ENCODE data around the gene AREL1. TPM values are rescaled to one million over a fixed set of nuclear protein-coding genes. Genes with fewer than 3 reads are reported as not detected.

Gene AREL1
- total and polyA plus RNA-seq, 2 donors, result 12.2 to 15.5 TPM

DNA sequence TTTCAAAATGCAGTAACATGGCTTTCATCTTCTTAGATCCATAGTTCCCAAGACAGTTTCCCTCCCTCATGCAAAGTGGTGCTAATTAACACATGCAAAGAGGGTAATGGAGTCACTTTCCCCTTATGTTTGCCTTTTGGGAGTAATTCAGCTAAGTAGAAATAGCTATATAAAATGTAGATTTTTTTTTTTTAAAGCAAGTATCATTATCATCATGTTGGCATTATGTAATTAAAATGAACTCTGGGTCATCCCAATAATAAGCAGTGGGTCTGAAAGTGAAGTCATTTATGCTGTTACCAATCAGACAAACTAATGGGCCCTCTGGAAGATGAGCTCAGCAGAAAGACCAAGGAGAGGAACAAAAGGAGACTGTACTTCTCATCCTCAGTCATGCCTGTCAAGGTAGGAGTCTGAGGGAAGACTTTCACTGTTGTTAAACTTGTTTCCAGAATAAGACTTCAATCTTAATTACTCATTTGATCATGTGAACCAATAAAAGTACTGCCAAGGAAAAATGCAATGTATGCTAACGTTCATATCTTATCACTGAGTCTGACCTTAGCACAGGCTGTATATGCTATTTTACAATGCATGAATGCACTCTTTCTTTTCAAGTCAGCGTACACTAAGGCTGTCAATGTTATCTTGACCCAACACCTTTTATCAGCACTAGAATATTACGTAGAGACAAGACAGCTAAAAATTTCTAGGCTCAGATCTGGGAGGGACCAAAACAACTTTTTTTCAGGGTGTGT lies 26.8 kb downstream of the AREL1 start:
- peaks cover 38 to 69% of the 10 kb centered on the region in 2 donors for H3K36me3 ChIP-seq (ENCODE audit: control insufficient read depth in 2 of 2, insufficient read depth in 2 of 2, low read length in 1 of 2)
- no peak overlapping the region for H3K4me3 ChIP-seq (ENCODE audit: low read length in 2 of 2)
- DNase-seq (ENCODE audit: low read depth in 6 of 9, low spot score in 9 of 9), result no peak
- no peaks in the 10 kb centered on the region for H3K27me3 ChIP-seq (ENCODE audit: control insufficient read depth in 2 of 2, insufficient read depth in 1 of 2, low read length in 1 of 2)
- no peak overlapping the region for H3K27ac ChIP-seq (ENCODE audit: low read depth in 1 of 2, low read length in 1 of 2)
- no peaks in the 10 kb centered on the region for H3K9me3 ChIP-seq (ENCODE audit: control insufficient read depth in 2 of 2, insufficient read depth in 1 of 2, low read length in 1 of 2)
- WGBS, result 97% methylated on average over 3 of the region's 3 CpGs
- peaks cover 19 to 30% of the 10 kb centered on the region in 2 donors for H3K4me1 ChIP-seq (ENCODE audit: control insufficient read depth in 2 of 2, insufficient read depth in 2 of 2, low read length in 2 of 2)

DNA sequence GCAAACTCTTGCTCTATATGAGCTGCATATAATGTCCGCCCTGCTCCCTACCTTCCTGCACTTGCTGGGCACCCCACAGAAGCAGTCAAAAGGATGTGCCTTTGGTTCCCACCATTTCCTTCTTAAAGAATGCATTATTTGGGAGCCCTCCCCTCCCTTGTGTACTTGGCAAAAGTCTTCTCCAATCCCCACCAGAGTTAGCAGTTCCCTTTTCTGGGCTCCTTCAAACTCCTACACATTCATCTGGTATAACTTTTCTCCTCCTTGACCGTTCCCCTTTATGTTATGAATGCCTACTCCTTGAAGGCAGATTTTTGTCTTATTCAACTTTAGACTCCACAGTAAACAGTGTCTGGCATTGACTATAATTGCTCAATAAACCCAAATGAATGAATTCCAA lies 27.8 kb downstream of the AREL1 start:
- DNase-seq (ENCODE audit: low read depth in 6 of 9, low spot score in 9 of 9), result no peak
- Histone ChIP-seq H3K4me1 (ENCODE audit: control insufficient read depth in 2 of 2, insufficient read depth in 2 of 2, low read length in 2 of 2) (peaks cover 19 to 30% of the 10 kb centered on the region in 2 donors), H3K27me3 (ENCODE audit: control insufficient read depth in 2 of 2, insufficient read depth in 1 of 2, low read length in 1 of 2) (no peaks in the 10 kb centered on the region), H3K36me3 (ENCODE audit: control insufficient read depth in 2 of 2, insufficient read depth in 2 of 2, low read length in 1 of 2) (peaks cover 32 to 63% of the 10 kb centered on the region in 2 donors), H3K4me3 (ENCODE audit: low read length in 2 of 2) (no peak overlapping the region), H3K9me3 (ENCODE audit: control insufficient read depth in 2 of 2, insufficient read depth in 1 of 2, low read length in 1 of 2) (no peaks in the 10 kb centered on the region), H3K27ac (ENCODE audit: low read depth in 1 of 2, low read length in 1 of 2) (peak overlapping the region in 1 of 2 donors; percentile 12)
- 73% methylated on average over 2 of the region's 2 CpGs for WGBS

DNA sequence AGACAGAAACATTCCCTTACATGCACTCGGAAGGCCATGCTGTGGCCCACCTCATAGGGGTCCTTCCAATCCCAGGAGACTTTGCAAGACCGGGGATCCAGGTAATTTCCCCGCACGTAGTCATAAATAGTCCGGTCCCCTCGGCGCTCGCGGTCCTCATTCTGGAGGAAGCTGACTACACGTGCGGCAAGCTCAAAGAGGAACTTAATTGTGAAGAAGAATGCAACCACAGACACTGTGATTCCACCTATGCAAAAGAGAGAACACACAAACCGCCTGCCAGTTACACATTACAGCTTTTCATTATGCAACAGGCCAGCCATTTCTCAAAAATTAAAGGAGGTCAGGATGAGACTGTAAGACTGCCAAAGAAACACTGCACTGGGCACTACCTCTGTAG lies 28.4 kb downstream of the AREL1 start:
- DNase-seq (ENCODE audit: low read depth in 6 of 9, low spot score in 9 of 9), result peak in 6 of 9 donors; percentile 22 to 71 (median 34)
- Histone ChIP-seq H3K27ac (ENCODE audit: low read depth in 1 of 2, low read length in 1 of 2) (peak overlapping the region; percentile 8 to 65), H3K4me1 (ENCODE audit: control insufficient read depth in 2 of 2, insufficient read depth in 2 of 2, low read length in 2 of 2) (peaks cover 19 to 30% of the 10 kb centered on the region in 2 donors), H3K27me3 (ENCODE audit: control insufficient read depth in 2 of 2, insufficient read depth in 1 of 2, low read length in 1 of 2) (no peaks in the 10 kb centered on the region), H3K4me3 (ENCODE audit: low read length in 2 of 2) (no peak overlapping the region), H3K36me3 (ENCODE audit: control insufficient read depth in 2 of 2, insufficient read depth in 2 of 2, low read length in 1 of 2) (peaks cover 28 to 59% of the 10 kb centered on the region in 2 donors), H3K9me3 (ENCODE audit: control insufficient read depth in 2 of 2, insufficient read depth in 1 of 2, low read length in 1 of 2) (no peaks in the 10 kb centered on the region)
- WGBS, result 14% methylated on average over 12 of the region's 12 CpGs

DNA sequence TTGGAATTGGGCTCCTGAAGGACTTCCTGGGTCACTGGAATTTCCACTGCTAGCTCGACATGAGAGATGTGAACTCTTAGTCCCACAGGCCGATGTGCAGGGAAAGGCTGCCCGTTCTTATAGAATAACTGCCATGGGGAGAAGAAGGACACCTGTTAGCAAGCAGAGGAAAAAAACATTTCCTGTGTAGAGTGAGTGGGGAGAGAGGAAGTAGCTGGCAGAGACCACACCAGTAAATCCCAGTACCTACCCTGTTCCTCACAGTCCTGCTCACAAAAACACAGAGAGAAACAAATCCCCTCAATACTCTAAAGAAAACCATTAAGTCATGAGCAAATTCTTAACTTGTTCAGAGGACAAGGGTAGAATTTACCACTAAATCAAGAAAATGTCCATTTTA lies 29.5 kb downstream of the AREL1 start:
- peak in 3 of 9 donors; percentile 8 to 43 (median 16) for DNase-seq (ENCODE audit: low read depth in 6 of 9, low spot score in 9 of 9)
- H3K27ac ChIP-seq (ENCODE audit: low read depth in 1 of 2, low read length in 1 of 2), result peak overlapping the region in 1 of 2 donors; percentile 65
- no peaks in the 10 kb centered on the region for H3K9me3 ChIP-seq (ENCODE audit: control insufficient read depth in 2 of 2, insufficient read depth in 1 of 2, low read length in 1 of 2)
- WGBS, result 7% methylated on average over 3 of the region's 3 CpGs
- H3K27me3 ChIP-seq (ENCODE audit: control insufficient read depth in 2 of 2, insufficient read depth in 1 of 2, low read length in 1 of 2), result no peaks in the 10 kb centered on the region
- peaks cover 28 to 52% of the 10 kb centered on the region in 2 donors for H3K36me3 ChIP-seq (ENCODE audit: control insufficient read depth in 2 of 2, insufficient read depth in 2 of 2, low read length in 1 of 2)
- H3K4me3 ChIP-seq (ENCODE audit: low read length in 2 of 2), result no peak overlapping the region
- peaks cover 19 to 30% of the 10 kb centered on the region in 2 donors for H3K4me1 ChIP-seq (ENCODE audit: control insufficient read depth in 2 of 2, insufficient read depth in 2 of 2, low read length in 2 of 2)

DNA sequence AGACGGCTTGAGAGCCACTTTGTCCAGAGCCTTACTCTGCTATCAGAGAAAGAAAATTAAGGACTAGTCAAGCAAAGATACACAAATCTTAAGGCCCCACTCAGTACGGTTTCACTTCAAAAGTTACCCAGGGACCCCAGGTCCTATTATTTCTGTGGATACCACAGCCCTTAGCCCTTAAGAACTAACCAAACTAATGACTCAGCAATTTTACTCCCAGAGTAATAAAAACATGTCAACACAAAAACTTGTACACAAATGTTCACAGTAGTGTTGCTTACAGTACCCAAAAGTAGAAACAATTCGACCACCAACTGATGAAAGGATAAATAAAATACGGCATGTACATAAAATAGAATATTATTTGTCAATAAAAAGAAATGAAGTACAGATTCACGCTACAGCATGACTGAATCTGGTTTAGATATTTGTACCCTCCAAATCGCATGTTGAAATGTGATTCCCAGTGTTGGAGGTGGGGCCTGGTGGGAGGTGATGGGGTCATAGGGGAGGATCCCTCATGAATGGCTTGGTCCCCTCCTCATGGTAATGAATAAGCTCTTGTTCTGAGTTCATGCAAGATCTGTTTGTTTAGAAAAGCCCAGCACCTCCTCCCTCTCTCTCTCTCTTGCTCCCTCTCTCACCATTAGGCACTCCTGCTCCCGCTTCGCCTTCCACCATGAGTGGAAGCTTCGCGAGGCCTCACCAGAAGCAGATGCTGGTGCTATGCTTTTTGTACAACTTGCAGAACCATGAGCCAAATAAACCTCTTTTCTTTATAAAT lies 30.5 kb downstream of the AREL1 start:
- Histone ChIP-seq H3K27me3 (ENCODE audit: control insufficient read depth in 2 of 2, insufficient read depth in 1 of 2, low read length in 1 of 2) (no peaks in the 10 kb centered on the region), H3K4me1 (ENCODE audit: control insufficient read depth in 2 of 2, insufficient read depth in 2 of 2, low read length in 2 of 2) (peaks cover 19 to 30% of the 10 kb centered on the region in 2 donors), H3K9me3 (ENCODE audit: control insufficient read depth in 2 of 2, insufficient read depth in 1 of 2, low read length in 1 of 2) (no peaks in the 10 kb centered on the region), H3K4me3 (ENCODE audit: low read length in 2 of 2) (no peak overlapping the region), H3K36me3 (ENCODE audit: control insufficient read depth in 2 of 2, insufficient read depth in 2 of 2, low read length in 1 of 2) (peaks cover 24 to 45% of the 10 kb centered on the region in 2 donors), H3K27ac (ENCODE audit: low read depth in 1 of 2, low read length in 1 of 2) (peak overlapping the region in 1 of 2 donors; percentile 65)
- no peak for DNase-seq (ENCODE audit: low read depth in 6 of 9, low spot score in 9 of 9)
- WGBS, result 94% methylated on average over 10 of the region's 10 CpGs

DNA sequence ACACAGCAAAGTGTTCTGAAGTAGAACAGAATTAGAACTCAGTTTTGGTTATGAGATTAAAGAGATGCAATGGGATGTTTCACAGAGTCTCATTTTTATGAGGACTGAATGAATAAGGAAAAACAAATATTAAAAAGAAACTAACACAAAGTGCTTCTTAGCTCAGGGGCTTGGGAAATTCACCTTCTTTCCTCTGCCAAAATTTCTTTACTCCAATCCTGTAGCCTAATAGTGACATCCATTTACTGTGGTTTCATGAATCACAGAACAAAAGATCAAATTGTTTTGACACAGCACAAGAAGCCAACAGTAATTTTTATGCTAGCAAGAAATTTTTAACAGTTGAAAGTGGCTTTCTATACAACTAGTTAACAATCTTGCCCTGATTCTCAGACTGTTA lies 37.7 kb downstream of the AREL1 start:
- no peaks in the 10 kb centered on the region for H3K4me1 ChIP-seq (ENCODE audit: control insufficient read depth in 2 of 2, insufficient read depth in 2 of 2, low read length in 2 of 2)
- no peak for DNase-seq (ENCODE audit: low read depth in 6 of 9, low spot score in 9 of 9)
- no peak overlapping the region for H3K27ac ChIP-seq (ENCODE audit: low read depth in 1 of 2, low read length in 1 of 2)
- H3K9me3 ChIP-seq (ENCODE audit: control insufficient read depth in 2 of 2, insufficient read depth in 1 of 2, low read length in 1 of 2), result no peaks in the 10 kb centered on the region
- H3K27me3 ChIP-seq (ENCODE audit: control insufficient read depth in 2 of 2, insufficient read depth in 1 of 2, low read length in 1 of 2), result no peaks in the 10 kb centered on the region
- no peak overlapping the region for H3K4me3 ChIP-seq (ENCODE audit: low read length in 2 of 2)
- peaks cover 41 to 48% of the 10 kb centered on the region in 2 donors for H3K36me3 ChIP-seq (ENCODE audit: control insufficient read depth in 2 of 2, insufficient read depth in 2 of 2, low read length in 1 of 2)

DNA sequence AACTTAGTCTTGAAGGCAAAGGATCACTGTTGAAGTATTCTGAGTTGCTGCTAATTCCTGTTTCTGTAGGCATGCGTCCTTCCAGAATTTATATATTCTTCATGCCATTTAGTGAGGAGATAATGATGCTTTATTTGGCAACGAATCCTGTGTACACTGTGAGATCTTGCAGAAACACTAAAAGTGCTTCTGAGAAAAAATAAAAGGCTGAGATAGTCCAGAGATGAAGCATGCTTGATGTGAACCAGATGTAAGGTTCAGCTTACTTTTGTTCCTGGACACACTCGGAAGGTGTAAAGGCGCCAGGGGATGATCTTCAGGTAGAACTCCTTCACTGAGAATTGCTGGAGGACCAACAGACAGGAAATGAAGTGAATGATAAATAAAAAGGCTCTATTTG lies 39.1 kb downstream of the AREL1 start:
- Histone ChIP-seq H3K27me3 (ENCODE audit: control insufficient read depth in 2 of 2, insufficient read depth in 1 of 2, low read length in 1 of 2) (no peaks in the 10 kb centered on the region), H3K4me1 (ENCODE audit: control insufficient read depth in 2 of 2, insufficient read depth in 2 of 2, low read length in 2 of 2) (no peaks in the 10 kb centered on the region), H3K9me3 (ENCODE audit: control insufficient read depth in 2 of 2, insufficient read depth in 1 of 2, low read length in 1 of 2) (no peaks in the 10 kb centered on the region), H3K27ac (ENCODE audit: low read depth in 1 of 2, low read length in 1 of 2) (no peak overlapping the region), H3K36me3 (ENCODE audit: control insufficient read depth in 2 of 2, insufficient read depth in 2 of 2, low read length in 1 of 2) (peaks cover 46 to 62% of the 10 kb centered on the region in 2 donors), H3K4me3 (ENCODE audit: low read length in 2 of 2) (no peak overlapping the region)
- 97% methylated on average over 4 of the region's 4 CpGs for WGBS
- DNase-seq (ENCODE audit: low read depth in 6 of 9, low spot score in 9 of 9), result no peak

DNA sequence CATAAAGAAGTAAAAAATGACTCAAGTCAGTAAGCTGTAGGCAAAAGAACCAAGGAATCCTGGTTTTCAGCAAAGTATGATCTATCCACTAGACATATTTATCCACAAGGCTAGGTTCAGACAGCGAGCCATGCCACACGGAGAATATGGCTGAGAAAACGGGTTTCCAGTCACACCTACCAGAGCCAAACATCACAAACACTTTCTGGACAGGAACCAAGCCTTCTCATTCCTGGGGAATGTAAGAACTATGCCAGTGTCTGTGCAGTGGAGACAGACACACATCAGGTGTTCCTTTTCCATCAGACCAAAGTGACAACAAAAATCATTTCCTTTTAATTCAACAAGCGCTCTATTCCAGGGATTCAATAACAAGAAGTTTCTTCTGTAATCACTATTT lies 41.1 kb downstream of the AREL1 start:
- WGBS, result 97% methylated on average over 4 of the region's 4 CpGs
- H3K9me3 ChIP-seq (ENCODE audit: control insufficient read depth in 2 of 2, insufficient read depth in 1 of 2, low read length in 1 of 2), result no peaks in the 10 kb centered on the region

DNA sequence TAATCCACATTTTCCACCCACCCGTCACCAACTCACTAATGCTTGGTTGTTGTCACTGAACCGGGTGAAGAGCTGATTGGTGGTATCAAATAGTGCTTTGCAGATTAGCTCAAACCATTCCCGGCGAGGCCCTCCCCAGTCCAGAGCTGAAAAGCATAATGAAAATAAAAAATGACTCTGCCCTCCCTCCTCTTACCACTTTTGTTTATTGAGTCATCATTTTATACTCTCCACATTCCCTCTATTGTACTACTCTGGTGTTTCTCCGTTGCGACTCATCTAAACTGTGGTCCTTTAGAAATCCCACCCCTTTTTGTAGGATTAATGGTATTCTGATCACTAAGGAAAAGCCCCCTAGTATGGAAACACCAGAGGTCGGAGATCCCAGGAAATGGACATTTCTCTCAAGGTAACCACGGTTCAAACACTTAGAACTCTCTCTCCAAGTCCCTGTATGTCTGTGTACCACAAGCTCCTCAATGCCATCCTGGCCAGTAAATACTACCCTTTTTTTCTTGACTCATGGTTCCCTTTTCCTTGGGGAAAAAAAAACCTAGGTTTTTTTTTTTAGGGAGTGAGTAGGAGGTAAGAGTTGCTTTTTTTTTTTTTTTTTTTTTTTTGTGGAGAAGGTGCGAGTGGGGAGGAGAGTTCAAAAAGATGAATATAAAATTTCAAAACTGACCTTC lies 42.0 kb downstream of the AREL1 start:
- WGBS, result 97% methylated on average over 9 of the region's 9 CpGs
- Histone ChIP-seq H3K4me3 (ENCODE audit: low read length in 2 of 2) (no peak overlapping the region), H3K27ac (ENCODE audit: low read depth in 1 of 2, low read length in 1 of 2) (no peak overlapping the region), H3K4me1 (ENCODE audit: control insufficient read depth in 2 of 2, insufficient read depth in 2 of 2, low read length in 2 of 2) (no peaks in the 10 kb centered on the region), H3K36me3 (ENCODE audit: control insufficient read depth in 2 of 2, insufficient read depth in 2 of 2, low read length in 1 of 2) (peaks cover 50 to 77% of the 10 kb centered on the region in 2 donors), H3K9me3 (ENCODE audit: control insufficient read depth in 2 of 2, insufficient read depth in 1 of 2, low read length in 1 of 2) (no peaks in the 10 kb centered on the region), H3K27me3 (ENCODE audit: control insufficient read depth in 2 of 2, insufficient read depth in 1 of 2, low read length in 1 of 2) (no peaks in the 10 kb centered on the region)
- no peak for DNase-seq (ENCODE audit: low read depth in 6 of 9, low spot score in 9 of 9)

More for the DNA sequence above, 41.1 kb downstream of the AREL1 start:
- DNase-seq (ENCODE audit: low read depth in 6 of 9, low spot score in 9 of 9), result no peak
- no peaks in the 10 kb centered on the region for H3K27me3 ChIP-seq (ENCODE audit: control insufficient read depth in 2 of 2, insufficient read depth in 1 of 2, low read length in 1 of 2)
- H3K36me3 ChIP-seq (ENCODE audit: control insufficient read depth in 2 of 2, insufficient read depth in 2 of 2, low read length in 1 of 2), result peaks cover 51 to 81% of the 10 kb centered on the region in 2 donors
- peak overlapping the region in 1 of 2 donors; percentile 12 for H3K27ac ChIP-seq (ENCODE audit: low read depth in 1 of 2, low read length in 1 of 2)
- H3K4me1 ChIP-seq (ENCODE audit: control insufficient read depth in 2 of 2, insufficient read depth in 2 of 2, low read length in 2 of 2), result no peaks in the 10 kb centered on the region
- H3K4me3 ChIP-seq (ENCODE audit: low read length in 2 of 2), result no peak overlapping the region

Data from thymus (tissue), 11 donors.